Colonic mucosa (tissue), 4 donors: ENCODE data around the gene SORCS1. TPM values are rescaled to one million over a fixed set of nuclear protein-coding genes. Genes with fewer than 3 reads are reported as not detected.

Experiments used
- DNase-seq: peaks from one replicate; pipeline ENCODE4 v3.0.0-alpha.2; 2020
- H3K27ac ChIP-seq: fragments of 200-600 bp; one replicate; pipeline ENCODE4 v1.8.0; 2021
- H3K27me3 ChIP-seq: fragments of 200-600 bp; one replicate; pipeline ENCODE4 v1.8.0; 2021
- H3K36me3 ChIP-seq: fragments of 200-600 bp; one replicate; pipeline ENCODE4 v1.8.0; 2021
- H3K4me1 ChIP-seq: fragments of 200-600 bp; one replicate; pipeline ENCODE4 v1.8.0; 2021; ENCODE audit warnings: mild to moderate bottlenecking
- H3K4me3 ChIP-seq: fragments of 200-600 bp; one replicate; pipeline ENCODE4 v1.8.0; 2021
- H3K9ac ChIP-seq, 2 donors: one replicate each; pipeline ENCODE4 v1.7.0; 2013; ENCODE audit warnings: control low read depth in 2 of 2, low read depth in 2 of 2, low read length in 2 of 2
- H3K9me3 ChIP-seq: fragments of 200-600 bp; one replicate; pipeline ENCODE4 v1.8.0; 2021
- intact Hi-C: fragments of 100-400 bp; cut with DNase I; formaldehyde crosslinking; loops from one replicate; pipeline ENCODE4 v1.14.1; 2022
- total RNA-seq, 2 donors: library from RNA; stranded (reverse); fragmentation: NEBNext Ultra II Directional in 1 of 2; extraction: Animal tissue kit (Norgen Biotek cat#: 25700) in 1 of 2; gene quantifications; one replicate each; pipeline ENCODE4 v1.2.1, GENCODE V29; 2021
- TF ChIP-seq, protein P1 (sequence below): fragments of 200-600 bp; IDR thresholded peaks from one replicate; pipeline ENCODE4 v1.8.0; 2022; ENCODE audit warnings: antibody characterized with exemption, mild to moderate bottlenecking
- donor health status: healthy.
- donor health status: DM: no; HTN: no; CAD: no.
- donor health status: DM: no; HTN: no; CAD: no.

SORCS1 gene
- total RNA-seq, 2 donors from 2014 or later, result 0.40 to 1.6 TPM

DNA sequence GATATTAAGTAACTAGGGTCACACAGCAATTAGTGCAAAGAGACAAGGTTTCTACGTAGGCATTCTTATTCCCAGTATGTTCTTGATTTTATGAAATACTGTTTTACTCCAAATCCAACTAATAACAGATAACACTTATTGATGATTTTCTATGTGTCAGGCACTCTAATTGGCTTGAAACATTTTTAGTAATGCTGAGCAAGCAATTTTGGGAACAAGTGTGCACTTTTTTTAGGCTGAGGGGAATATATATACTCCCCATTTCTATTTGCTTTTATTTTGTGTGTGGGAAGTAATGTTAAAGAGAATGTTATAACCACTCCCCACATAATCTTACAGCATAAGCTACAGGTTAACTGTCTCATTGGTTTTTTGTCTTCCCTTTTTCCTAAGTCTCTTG, 4.2 kb upstream of the SORCS1 start:
- no peak for DNase-seq
- TF ChIP-seq, protein P1, sequence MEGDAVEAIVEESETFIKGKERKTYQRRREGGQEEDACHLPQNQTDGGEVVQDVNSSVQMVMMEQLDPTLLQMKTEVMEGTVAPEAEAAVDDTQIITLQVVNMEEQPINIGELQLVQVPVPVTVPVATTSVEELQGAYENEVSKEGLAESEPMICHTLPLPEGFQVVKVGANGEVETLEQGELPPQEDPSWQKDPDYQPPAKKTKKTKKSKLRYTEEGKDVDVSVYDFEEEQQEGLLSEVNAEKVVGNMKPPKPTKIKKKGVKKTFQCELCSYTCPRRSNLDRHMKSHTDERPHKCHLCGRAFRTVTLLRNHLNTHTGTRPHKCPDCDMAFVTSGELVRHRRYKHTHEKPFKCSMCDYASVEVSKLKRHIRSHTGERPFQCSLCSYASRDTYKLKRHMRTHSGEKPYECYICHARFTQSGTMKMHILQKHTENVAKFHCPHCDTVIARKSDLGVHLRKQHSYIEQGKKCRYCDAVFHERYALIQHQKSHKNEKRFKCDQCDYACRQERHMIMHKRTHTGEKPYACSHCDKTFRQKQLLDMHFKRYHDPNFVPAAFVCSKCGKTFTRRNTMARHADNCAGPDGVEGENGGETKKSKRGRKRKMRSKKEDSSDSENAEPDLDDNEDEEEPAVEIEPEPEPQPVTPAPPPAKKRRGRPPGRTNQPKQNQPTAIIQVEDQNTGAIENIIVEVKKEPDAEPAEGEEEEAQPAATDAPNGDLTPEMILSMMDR, result no peak
- H3K9me3 ChIP-seq, result no peaks in the 10 kb centered on the region
- intact Hi-C loops, result no loop called here
- no peaks in the 10 kb centered on the region for H3K4me1 ChIP-seq
- H3K9ac ChIP-seq, result no peak overlapping the region
- peaks cover 6% of the 10 kb centered on the region for H3K27me3 ChIP-seq
- no peak overlapping the region for H3K27ac ChIP-seq
- H3K36me3 ChIP-seq, result no peaks in the 10 kb centered on the region
- H3K4me3 ChIP-seq, result no peak overlapping the region

DNA sequence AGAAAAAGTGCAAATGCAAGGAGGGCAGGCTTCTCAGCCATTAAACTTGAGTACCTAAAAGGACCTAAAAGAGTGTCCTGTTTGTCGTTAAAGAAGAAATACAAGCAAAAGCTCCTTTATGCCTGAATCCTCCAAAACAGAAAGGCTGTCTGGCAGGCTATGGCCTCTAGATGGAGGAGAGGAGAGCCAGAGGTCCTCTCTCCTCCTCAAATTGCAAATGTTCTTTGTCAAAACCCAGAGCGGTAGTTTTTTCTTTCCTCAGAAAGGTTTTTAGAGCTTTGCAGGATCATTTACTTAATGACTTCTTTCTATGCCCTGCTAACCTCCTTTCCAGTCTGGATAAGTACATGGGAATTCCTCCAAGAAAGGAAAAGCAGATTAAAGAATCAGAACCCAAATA, 1.9 kb upstream of the SORCS1 start:
- no peak for DNase-seq
- H3K9ac ChIP-seq, result no peak overlapping the region
- no peaks in the 10 kb centered on the region for H3K4me1 ChIP-seq
- H3K4me3 ChIP-seq, result no peak overlapping the region
- H3K36me3 ChIP-seq, result no peaks in the 10 kb centered on the region
- peaks cover 11% of the 10 kb centered on the region for H3K27me3 ChIP-seq
- no peaks in the 10 kb centered on the region for H3K9me3 ChIP-seq
- H3K27ac ChIP-seq, result no peak overlapping the region
- TF ChIP-seq, protein P1, result no peak
- intact Hi-C loops, result no loop called here

DNA sequence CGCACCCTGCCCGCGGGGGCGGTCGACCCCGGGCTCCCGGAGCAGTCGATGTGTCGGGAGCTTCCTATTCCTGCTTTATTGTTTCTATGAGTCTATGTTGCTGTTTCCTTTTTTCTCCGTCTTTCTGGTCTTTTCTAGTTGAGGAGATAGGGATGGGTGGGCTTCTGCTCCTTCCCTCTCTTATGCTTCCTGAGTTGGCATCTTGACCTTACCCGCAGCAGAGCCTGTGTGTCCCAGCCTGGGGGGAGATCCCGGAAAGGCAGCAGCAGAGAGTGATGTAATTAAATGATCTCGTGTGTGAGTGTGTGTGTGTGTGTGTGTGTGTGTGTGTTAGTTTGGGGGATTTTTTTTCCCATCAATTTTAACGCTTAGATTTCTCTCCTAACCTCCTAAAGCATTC, 486 bp upstream of the SORCS1 start:
- Histone ChIP-seq H3K9me3 (no peaks in the 10 kb centered on the region), H3K4me1 (no peaks in the 10 kb centered on the region), H3K36me3 (no peaks in the 10 kb centered on the region), H3K4me3 (no peak overlapping the region), H3K9ac (no peak overlapping the region), H3K27me3 (peaks cover 11% of the 10 kb centered on the region), H3K27ac (no peak overlapping the region)
- no peak for DNase-seq
- intact Hi-C loops, result no loop called here
- TF ChIP-seq, protein P1, result no peak

DNA sequence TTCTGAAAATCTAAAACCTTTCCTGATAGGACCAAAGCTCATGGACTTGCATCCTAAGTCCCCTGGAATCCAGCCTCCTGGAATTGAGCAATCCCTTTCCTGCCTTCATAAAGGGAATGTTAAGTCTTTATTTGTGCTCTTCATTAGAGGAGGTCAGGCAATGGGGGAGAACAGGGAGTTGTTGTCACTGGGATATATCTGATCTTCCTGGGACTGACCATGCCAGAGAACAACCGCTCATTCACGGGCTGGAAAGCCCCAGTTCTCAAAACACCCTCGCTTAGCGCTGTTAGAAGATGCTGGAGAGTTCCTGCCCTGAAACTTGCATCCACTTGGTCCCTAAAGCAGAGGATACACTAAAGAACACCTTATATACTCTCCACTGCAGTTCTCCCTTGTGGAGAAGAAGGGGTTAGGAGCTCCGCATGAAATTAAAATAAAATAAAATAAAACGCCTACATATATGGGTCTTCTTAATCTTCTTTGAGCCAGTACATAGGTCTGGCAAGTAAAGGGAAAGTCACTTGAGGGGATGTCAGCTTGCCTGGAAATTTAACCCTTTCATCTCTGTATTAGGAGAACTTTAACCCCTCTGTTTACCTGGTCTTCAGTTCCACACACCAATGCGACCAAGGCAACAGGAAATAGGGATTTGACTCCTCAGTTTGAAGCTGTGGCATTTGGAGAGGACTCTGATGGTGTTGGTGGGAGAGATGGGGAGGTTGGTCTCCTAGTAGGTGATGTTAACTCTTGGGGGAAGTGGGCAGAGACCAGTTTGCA, 1.2 kb downstream of the SORCS1 start:
- no peaks in the 10 kb centered on the region for H3K36me3 ChIP-seq
- no peak for DNase-seq
- TF ChIP-seq, protein P1, result no peak
- no peak overlapping the region for H3K27ac ChIP-seq
- H3K4me1 ChIP-seq, result no peaks in the 10 kb centered on the region
- H3K9me3 ChIP-seq, result no peaks in the 10 kb centered on the region
- peak overlapping the region; percentile 33 for H3K4me3 ChIP-seq
- intact Hi-C loops, result no loop called here
- H3K27me3 ChIP-seq, result peaks cover 11% of the 10 kb centered on the region
- no peak overlapping the region for H3K9ac ChIP-seq

DNA sequence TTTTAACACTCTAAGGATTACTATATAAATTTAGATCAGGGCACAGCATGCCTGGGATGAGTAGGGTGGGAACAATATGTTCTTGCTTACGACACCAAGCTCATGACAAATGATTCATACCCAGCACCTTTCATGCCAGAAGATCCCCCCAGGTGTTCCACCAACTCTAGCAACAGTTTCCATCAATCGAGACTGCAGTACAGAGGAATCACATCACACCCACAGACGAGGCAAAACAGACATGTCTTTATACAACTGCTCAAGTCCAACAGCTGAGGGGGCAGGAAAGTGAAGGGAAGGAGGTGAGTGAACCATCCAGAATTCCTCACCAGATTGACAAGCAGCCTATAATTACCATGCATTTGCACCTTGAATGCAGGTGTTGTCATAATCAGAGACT, 3.6 kb downstream of the SORCS1 start:
- no peak for DNase-seq
- intact Hi-C loops, result no loop called here
- no peak overlapping the region for H3K9ac ChIP-seq
- H3K9me3 ChIP-seq, result no peaks in the 10 kb centered on the region
- no peak overlapping the region for H3K4me3 ChIP-seq
- H3K27ac ChIP-seq, result no peak overlapping the region
- TF ChIP-seq, protein P1, result no peak
- peaks cover 11% of the 10 kb centered on the region for H3K27me3 ChIP-seq
- H3K36me3 ChIP-seq, result no peaks in the 10 kb centered on the region
- H3K4me1 ChIP-seq, result no peaks in the 10 kb centered on the region
